Measurements from ENCODE around the gene AMFR. TPM values are rescaled to one million over a fixed set of nuclear protein-coding genes. Genes with fewer than 3 reads are reported as not detected.

The AMFR gene
- total RNA-seq, 3 donors from 2014 or later (not counting 1 experiment from before 2014, with no cell fraction given): 58.4 to 87.1 (median 71.7) TPM

DNA sequence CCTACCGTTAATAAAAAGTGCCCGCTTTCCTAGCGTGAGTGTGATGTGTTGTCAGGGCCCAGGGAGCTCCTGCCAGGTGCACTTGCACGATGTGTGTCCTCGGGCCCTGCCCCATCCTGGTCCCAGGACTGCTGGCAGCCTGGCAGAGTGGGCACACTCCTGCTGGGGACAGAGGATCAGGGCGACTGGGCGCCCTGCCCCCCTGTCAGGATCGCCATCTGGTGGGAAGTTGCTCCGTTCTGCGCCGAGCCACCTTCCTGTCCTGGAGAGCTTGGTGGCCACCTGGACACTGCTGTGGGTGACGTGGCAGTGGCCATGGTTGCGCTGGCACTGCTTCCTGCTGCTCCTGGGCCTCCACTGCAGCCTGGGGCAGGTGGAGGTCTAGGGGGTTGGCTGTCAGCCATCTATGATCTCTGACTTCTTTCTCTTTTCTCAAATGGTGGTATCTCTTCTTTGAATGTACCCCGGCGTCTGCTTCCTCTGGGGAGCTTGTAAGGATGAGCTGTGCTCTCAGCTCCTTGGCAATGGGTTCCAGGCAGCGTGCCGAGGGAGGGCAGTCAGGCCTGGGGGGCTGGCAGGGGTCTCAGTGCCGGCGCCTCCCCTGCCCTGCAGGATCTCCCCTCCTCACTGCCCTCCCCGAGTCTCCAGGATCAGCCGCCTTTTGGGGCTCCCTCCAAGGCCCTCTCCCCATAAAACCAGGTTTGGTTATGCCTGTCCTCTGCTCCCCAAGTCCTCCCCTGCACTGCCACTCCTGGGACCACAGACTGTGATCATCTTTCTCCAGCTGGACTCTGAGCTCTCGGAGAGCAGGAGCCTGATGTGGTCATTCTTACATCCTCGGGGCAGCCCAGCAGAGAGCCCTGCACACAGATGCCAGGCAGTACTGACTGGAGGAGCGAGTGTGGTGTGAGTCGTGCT, 76.9 kb downstream of the AMFR start:
- Mint-ChIP-seq H3K4me1 (no peaks in the 10 kb centered on the region), H3K9me3 (no peaks in the 10 kb centered on the region), H3K27me3 (ENCODE audit: low read depth in 2 of 2) (no peaks in the 10 kb centered on the region), H3K27ac (no peak overlapping the region), H3K4me3 (no peak overlapping the region), H3K36me3 (no peaks in the 10 kb centered on the region)
- 88% methylated on average over 25 of the region's 25 CpGs for WGBS (ENCODE audit: insufficient coverage)
- no peaks in the 10 kb centered on the region for H3K4me1 ChIP-seq (ENCODE audit: control insufficient read depth, insufficient read depth, low read length)
- no peak overlapping the region for H3K27ac ChIP-seq (ENCODE audit: low read length)
- H3K9me3 ChIP-seq (ENCODE audit: control insufficient read depth, insufficient read depth, low read length): no peaks in the 10 kb centered on the region
- no peaks in the 10 kb centered on the region for H3K36me3 ChIP-seq (ENCODE audit: control insufficient read depth, insufficient read depth, low read length)
- H3K27me3 ChIP-seq (ENCODE audit: control insufficient read depth, insufficient read depth, low read length): no peaks in the 10 kb centered on the region
- H3K4me3 ChIP-seq (ENCODE audit: low read length): no peak overlapping the region
- no peak for TF ChIP-seq CTCF (IDR thresholded peaks at IDR 0.05)
- intact Hi-C loops (cut with micrococcal nuclease): no loop called here
- DNase-seq (no peak), ATAC-seq (no peak)

DNA sequence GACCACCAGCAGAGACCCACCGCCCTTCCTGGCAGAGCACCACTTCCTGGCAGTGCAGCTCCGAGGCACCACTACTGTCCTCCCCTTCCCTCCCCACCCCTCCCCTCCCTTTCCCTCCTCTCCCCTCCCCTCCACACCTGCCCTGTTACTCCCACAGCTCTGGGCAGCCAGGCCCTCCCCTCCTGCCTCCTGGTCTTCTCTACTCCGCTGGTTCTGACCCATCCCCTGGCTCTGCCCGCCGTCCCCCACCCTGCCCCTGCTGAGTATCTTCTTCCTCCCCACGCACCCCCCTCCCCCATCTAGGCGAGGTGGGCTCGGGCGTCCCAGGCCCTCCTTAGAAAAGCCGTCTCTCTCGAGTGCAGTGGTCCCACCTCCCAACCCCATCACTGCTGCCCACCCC, 77.7 kb downstream of the AMFR start:
- Mint-ChIP-seq H3K36me3 (no peaks in the 10 kb centered on the region), H3K4me3 (no peak overlapping the region), H3K4me1 (no peaks in the 10 kb centered on the region), H3K9me3 (no peaks in the 10 kb centered on the region), H3K27me3 (ENCODE audit: low read depth in 2 of 2) (no peaks in the 10 kb centered on the region), H3K27ac (no peak overlapping the region)
- 77% methylated on average over 10 of the region's 11 CpGs for WGBS (ENCODE audit: insufficient coverage)
- ATAC-seq (no peak), DNase-seq (no peak)
- TF ChIP-seq CTCF (IDR thresholded peaks at IDR 0.05): no peak
- Histone ChIP-seq H3K4me1 (ENCODE audit: control insufficient read depth, insufficient read depth, low read length) (no peaks in the 10 kb centered on the region), H3K9me3 (ENCODE audit: control insufficient read depth, insufficient read depth, low read length) (no peaks in the 10 kb centered on the region), H3K27me3 (ENCODE audit: control insufficient read depth, insufficient read depth, low read length) (no peaks in the 10 kb centered on the region), H3K36me3 (ENCODE audit: control insufficient read depth, insufficient read depth, low read length) (no peaks in the 10 kb centered on the region), H3K4me3 (ENCODE audit: low read length) (no peak overlapping the region), H3K27ac (ENCODE audit: low read length) (no peak overlapping the region)
- intact Hi-C loops (cut with micrococcal nuclease): no loop called here

- no peaks in the 10 kb centered on the region for H3K36me3 Mint-ChIP-seq
- no peaks in the 10 kb centered on the region for H3K4me1 Mint-ChIP-seq
- DNase-seq (no peak), ATAC-seq (no peak)
- H3K36me3 ChIP-seq (ENCODE audit: control insufficient read depth, insufficient read depth, low read length): no peaks in the 10 kb centered on the region
- H3K4me3 Mint-ChIP-seq: no peak overlapping the region
- no peaks in the 10 kb centered on the region for H3K9me3 Mint-ChIP-seq
- WGBS (ENCODE audit: insufficient coverage): 93% methylated on average over 8 of the region's 8 CpGs
- no peaks in the 10 kb centered on the region for H3K27me3 Mint-ChIP-seq (ENCODE audit: low read depth in 2 of 2)
- no peaks in the 10 kb centered on the region for H3K27me3 ChIP-seq (ENCODE audit: control insufficient read depth, insufficient read depth, low read length)
- H3K27ac Mint-ChIP-seq: no peak overlapping the region
- intact Hi-C loops (cut with micrococcal nuclease): no loop called here
- H3K4me3 ChIP-seq (ENCODE audit: low read length): no peak overlapping the region
- H3K27ac ChIP-seq (ENCODE audit: low read length): no peak overlapping the region
- no peaks in the 10 kb centered on the region for H3K4me1 ChIP-seq (ENCODE audit: control insufficient read depth, insufficient read depth, low read length)
- H3K9me3 ChIP-seq (ENCODE audit: control insufficient read depth, insufficient read depth, low read length): no peaks in the 10 kb centered on the region
- TF ChIP-seq CTCF (IDR thresholded peaks at IDR 0.05): no peak
Observed at GRCh38 chr16:56347166-56347565, 78.2 kb downstream of the AMFR start.
